Measurements from ENCODE around the gene KCNH1. TPM values are rescaled to one million over a fixed set of nuclear protein-coding genes. Genes with fewer than 3 reads are reported as not detected.

Gene KCNH1
- total and polyA plus RNA-seq, 10 of the 15 experiments (the other 5 are each of a cell fraction or from before 2014, with no cell fraction given): 0.02 to 0.04 (median 0.04) TPM; not detected in 7

GRCh38 chr1:210917560-210918169 is 216.3 kb downstream of the KCNH1 start:
- CTCF ChIA-PET: no interaction called here
- H3K9ac ChIP-seq (ENCODE audit: control insufficient read depth, insufficient read depth, low read length): no peak overlapping the region
- H3K9me3 ChIP-seq (replicated peaks; ENCODE audit: control insufficient read depth, insufficient read depth, low read length): no peaks in the 10 kb centered on the region
- no TSS peak for BruUV-seq (replicated peaks)
- POLR2A ChIA-PET: no interaction called here
- H3K4me1 ChIP-seq (ENCODE audit: control insufficient read depth, insufficient read depth, low read length): no peaks in the 10 kb centered on the region
- FAIRE-seq (no peak), DNase-seq (ENCODE audit: low read depth, low spot score) (no peak), ATAC-seq (no peak)
- H2AFZ ChIP-seq (ENCODE audit: control insufficient read depth, low read depth, low read length): no peak overlapping the region
- no peak overlapping the region for H3K27ac ChIP-seq (ENCODE audit: control insufficient read depth, insufficient read depth)
- no peaks in the 10 kb centered on the region; a peak in 1 of 4 replicates for H3K27me3 ChIP-seq (replicated peaks in 1 of 2; ENCODE audit: control insufficient read depth in 2 of 2, insufficient read depth in 2 of 2, low read length in 1 of 2)
- SMC1A ChIA-PET (ENCODE audit: uncharacterized antibody, unreplicated experiment): no interaction called here
- TF ChIP-seq, protein P1, sequence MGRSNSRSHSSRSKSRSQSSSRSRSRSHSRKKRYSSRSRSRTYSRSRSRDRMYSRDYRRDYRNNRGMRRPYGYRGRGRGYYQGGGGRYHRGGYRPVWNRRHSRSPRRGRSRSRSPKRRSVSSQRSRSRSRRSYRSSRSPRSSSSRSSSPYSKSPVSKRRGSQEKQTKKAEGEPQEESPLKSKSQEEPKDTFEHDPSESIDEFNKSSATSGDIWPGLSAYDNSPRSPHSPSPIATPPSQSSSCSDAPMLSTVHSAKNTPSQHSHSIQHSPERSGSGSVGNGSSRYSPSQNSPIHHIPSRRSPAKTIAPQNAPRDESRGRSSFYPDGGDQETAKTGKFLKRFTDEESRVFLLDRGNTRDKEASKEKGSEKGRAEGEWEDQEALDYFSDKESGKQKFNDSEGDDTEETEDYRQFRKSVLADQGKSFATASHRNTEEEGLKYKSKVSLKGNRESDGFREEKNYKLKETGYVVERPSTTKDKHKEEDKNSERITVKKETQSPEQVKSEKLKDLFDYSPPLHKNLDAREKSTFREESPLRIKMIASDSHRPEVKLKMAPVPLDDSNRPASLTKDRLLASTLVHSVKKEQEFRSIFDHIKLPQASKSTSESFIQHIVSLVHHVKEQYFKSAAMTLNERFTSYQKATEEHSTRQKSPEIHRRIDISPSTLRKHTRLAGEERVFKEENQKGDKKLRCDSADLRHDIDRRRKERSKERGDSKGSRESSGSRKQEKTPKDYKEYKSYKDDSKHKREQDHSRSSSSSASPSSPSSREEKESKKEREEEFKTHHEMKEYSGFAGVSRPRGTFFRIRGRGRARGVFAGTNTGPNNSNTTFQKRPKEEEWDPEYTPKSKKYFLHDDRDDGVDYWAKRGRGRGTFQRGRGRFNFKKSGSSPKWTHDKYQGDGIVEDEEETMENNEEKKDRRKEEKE (IDR thresholded peaks at IDR 0.05): no peak
- no peak for TF ChIP-seq SPI1 (IDR thresholded peaks at IDR 0.05; ENCODE audit: borderline replicate concordance, insufficient read depth, low read depth, low read length)
- H3K4me2 ChIP-seq (ENCODE audit: control insufficient read depth, insufficient read depth): no peak overlapping the region
- in situ Hi-C loops (cut with MboI): no loop called here
- H3K4me3 ChIP-seq: no peak overlapping the region
- 25% methylated on average over 4 of the region's 4 CpGs for WGBS (ENCODE audit: insufficient coverage, insufficient replicate concordance, low lambda C conversion rate, missing lambda C conversion rate)
- H3K36me3 ChIP-seq (ENCODE audit: control insufficient read depth in 2 of 2, insufficient read depth in 2 of 2, low read length in 1 of 2): no peaks in the 10 kb centered on the region
- intact Hi-C loops (cut with micrococcal nuclease; ENCODE audit: unreplicated experiment): no loop called here
- no peaks in the 10 kb centered on the region for H3K79me2 ChIP-seq (ENCODE audit: control insufficient read depth, insufficient read depth, low read length)
- H4K20me1 ChIP-seq (ENCODE audit: control insufficient read depth, insufficient read depth): no peaks in the 10 kb centered on the region
- RAD21 ChIA-PET (ENCODE audit: unreplicated experiment): no interaction called here

- WGBS (ENCODE audit: insufficient coverage, insufficient replicate concordance, low lambda C conversion rate, missing lambda C conversion rate): 49% methylated on average over 4 of the region's 4 CpGs
- Histone ChIP-seq H2AFZ (ENCODE audit: control insufficient read depth, low read depth, low read length) (no peak overlapping the region), H3K27me3 (replicated peaks in 1 of 2; ENCODE audit: control insufficient read depth in 2 of 2, insufficient read depth in 2 of 2, low read length in 1 of 2) (no peaks in the 10 kb centered on the region; a peak in 1 of 4 replicates), H3K9ac (ENCODE audit: control insufficient read depth, insufficient read depth, low read length) (no peak overlapping the region), H3K4me3 (no peak overlapping the region), H4K20me1 (ENCODE audit: control insufficient read depth, insufficient read depth) (no peaks in the 10 kb centered on the region), H3K4me2 (ENCODE audit: control insufficient read depth, insufficient read depth) (no peak overlapping the region), H3K79me2 (ENCODE audit: control insufficient read depth, insufficient read depth, low read length) (no peaks in the 10 kb centered on the region), H3K9me3 (replicated peaks; ENCODE audit: control insufficient read depth, insufficient read depth, low read length) (no peaks in the 10 kb centered on the region), H3K36me3 (ENCODE audit: control insufficient read depth in 2 of 2, insufficient read depth in 2 of 2, low read length in 1 of 2) (no peaks in the 10 kb centered on the region), H3K27ac (ENCODE audit: control insufficient read depth, insufficient read depth) (no peak overlapping the region), H3K4me1 (ENCODE audit: control insufficient read depth, insufficient read depth, low read length) (no peaks in the 10 kb centered on the region)
- ATAC-seq (no peak), DNase-seq (ENCODE audit: low read depth, low spot score) (no peak), FAIRE-seq (no peak)
- intact Hi-C loops (cut with micrococcal nuclease; ENCODE audit: unreplicated experiment) (no loop called here), in situ Hi-C loops (cut with MboI) (no loop called here)
- RAD21 ChIA-PET (ENCODE audit: unreplicated experiment): no interaction called here
- SMC1A ChIA-PET (ENCODE audit: uncharacterized antibody, unreplicated experiment): no interaction called here
- POLR2A ChIA-PET: no interaction called here
- CTCF ChIA-PET: no interaction called here
- no peak for TF ChIP-seq RBBP5 (conservative IDR thresholded peaks at IDR 0.05)
- no peak for TF ChIP-seq RCOR1 (conservative IDR thresholded peaks at IDR 0.05; ENCODE audit: low read depth, low read length)
- TF ChIP-seq NR2C1 (IDR thresholded peaks at IDR 0.05): no peak
- no peak for TF ChIP-seq LARP7 (IDR thresholded peaks at IDR 0.05)
- TF ChIP-seq ATF3 (IDR thresholded peaks at IDR 0.05; ENCODE audit: borderline replicate concordance, extremely low read depth, low read depth, low read length): no peak
- TF ChIP-seq CBFB (IDR thresholded peaks at IDR 0.05; ENCODE audit: low read depth): no peak
- no peak for TF ChIP-seq HDAC2 (IDR thresholded peaks at IDR 0.05)
- no peak for TF ChIP-seq TCF7 (IDR thresholded peaks at IDR 0.05; ENCODE audit: borderline replicate concordance)
- no peak for TF ChIP-seq CHD1 (IDR thresholded peaks at IDR 0.05; ENCODE audit: low read depth, low read length)
- no peak for TF ChIP-seq FOXK2 (IDR thresholded peaks at IDR 0.05)
- no peak for TF ChIP-seq CHD2 (IDR thresholded peaks at IDR 0.05; ENCODE audit: borderline replicate concordance, low read depth, low read length)
- no peak for TF ChIP-seq MEF2B (IDR thresholded peaks at IDR 0.05; ENCODE audit: partially characterized antibody, poor library complexity, severe bottlenecking)
- TF ChIP-seq BACH1 (IDR thresholded peaks at IDR 0.05; ENCODE audit: borderline replicate concordance): no peak
- TF ChIP-seq PAX5 (IDR thresholded peaks at IDR 0.05; ENCODE audit: borderline replicate concordance, low read depth, low read length): no peak
- no TSS peak for BruUV-seq (replicated peaks)
These were observed 217.4 kb downstream of the KCNH1 start for GRCh38 chr1:210916548-210916947.

Data from GM12878 (cell line).